K562 (cell line): ENCODE data around the gene NLRX1. TPM values are rescaled to one million over a fixed set of nuclear protein-coding genes. Genes with fewer than 3 reads are reported as not detected.

Experiments
- ARHGAP35 ChIP-seq: fragments of 450-650 bp; IDR thresholded peaks from 2 replicates; pipeline ENCODE4 v1.6.1; 2018; ENCODE audit not compliant: partially characterized antibody
- CBFA2T3 ChIP-seq: fragments of 450-650 bp; IDR thresholded peaks from 2 replicates; pipeline ENCODE4 v1.6.1; 2017
- DEAF1 ChIP-seq: fragments of 450-650 bp; formaldehyde crosslinking; IDR thresholded peaks from 2 replicates; pipeline ENCODE4 v1.4.0; 2020; ENCODE audit warnings: mild to moderate bottlenecking, moderate library complexity
- JUND ChIP-seq, 2 experiments: IDR thresholded peaks; 2 replicates in 1 of 2; 3 replicates in 1 of 2; pipeline ENCODE4 v1.6.1; 2011; ENCODE audit warnings: borderline replicate concordance in 2 of 2, low read depth in 2 of 2, low read length in 2 of 2, improper control_type of control experiment in 1 of 2, missing biosample characterization in 1 of 2, missing genetic modification characterization in 1 of 2, missing genetic modification reagents in 1 of 2
- KDM1A ChIP-seq, 2 experiments: fragments of 450-650 bp; IDR thresholded peaks; 2 replicates each; pipeline ENCODE4 v1.6.1; 2016; ENCODE audit warnings: mild to moderate bottlenecking in 2 of 2
- KDM5B ChIP-seq: fragments of 200-600 bp; sonication (generic); IDR thresholded peaks from 2 replicates; pipeline ENCODE4 v1.6.1; 2012; ENCODE audit warnings: low read depth, mild to moderate bottlenecking, moderate library complexity, low read length, control low read depth, inconsistent platforms; ENCODE audit not compliant: insufficient replicate concordance
- MTA3 ChIP-seq: fragments of 450-650 bp; formaldehyde crosslinking; IDR thresholded peaks from 2 replicates; pipeline ENCODE4 v1.6.1; 2017; ENCODE audit warnings: mild to moderate bottlenecking, borderline replicate concordance
- MYBL2 ChIP-seq, 2 experiments: fragments of 450-650 bp in 1 of 2; sonication (generic) in 1 of 2; formaldehyde crosslinking in 1 of 2; IDR thresholded peaks; 2 replicates each; pipeline versions ENCODE4 v1.6.1 to v1.8.1; 2017 to 2022; ENCODE audit warnings: borderline replicate concordance in 1 of 2, inconsistent platforms in 1 of 2, low read depth in 1 of 2, mild to moderate bottlenecking in 1 of 2, missing genetic modification reagents in 1 of 2, moderate library complexity in 1 of 2
- POLR2G ChIP-seq: fragments of 200-400 bp; formaldehyde crosslinking; IDR thresholded peaks from 2 replicates; pipeline ENCODE4 v1.6.1; 2017; ENCODE audit warnings: low read depth, mild to moderate bottlenecking, antibody characterized with exemption, low read length, moderate library complexity
- RBBP5 ChIP-seq: fragments of 200-600 bp; sonication (generic); IDR thresholded peaks from 2 replicates; pipeline ENCODE4 v1.6.1; 2012; ENCODE audit warnings: borderline replicate concordance, mild to moderate bottlenecking, low read length, control low read depth, inconsistent platforms; ENCODE audit not compliant: insufficient read depth, poor library complexity, severe bottlenecking
- RBM15 ChIP-seq: fragments of 200-400 bp; formaldehyde crosslinking; IDR thresholded peaks from 2 replicates; pipeline ENCODE4 v1.6.1; 2018; ENCODE audit warnings: mild to moderate bottlenecking, low read length, moderate library complexity; ENCODE audit not compliant: insufficient read depth
- RCOR1 ChIP-seq, 2 experiments: IDR thresholded peaks; 2 replicates each; pipeline ENCODE4 v1.6.1; 2012; ENCODE audit warnings: low read depth in 2 of 2, low read length in 2 of 2, borderline replicate concordance in 1 of 2, improper control_type of control experiment in 1 of 2
- RFX7 ChIP-seq: fragments of 250-450 bp; sonication (Bioruptor Pico); IDR thresholded peaks from 2 replicates; pipeline ENCODE4 v1.5.1; 2021; ENCODE audit warnings: mild to moderate bottlenecking
- STAT5B ChIP-seq: fragments of 250-450 bp; sonication (Bioruptor Pico); IDR thresholded peaks from 2 replicates; pipeline ENCODE4 v1.8.0; 2021; ENCODE audit warnings: mild to moderate bottlenecking, inconsistent platforms
- ZNF431 ChIP-seq: sonication (generic); formaldehyde crosslinking; IDR thresholded peaks from 2 replicates; pipeline ENCODE4 v1.8.0; 2022; ENCODE audit warnings: mild to moderate bottlenecking, missing genetic modification reagents
- polyA plus RNA-seq, 8 experiments: library from polyadenylated mRNA; depleted of rRNA in 4 of 8; stranded (reverse) in 5 of 8; unstranded in 3 of 8; fragments of >200 nt; fragmentation: Nextera tagmentation in 2 of 8; fragmentation: Illumina TruSeq in 1 of 8; extraction: Ambion mirVana in 2 of 8; extraction: Trizol in 1 of 8; gene quantifications; 2 replicates each; pipeline versions ENCODE4 v1.2.1 to v1.2.3, GENCODE V29; 2011 to 2014; ENCODE audit warnings: inconsistent platforms in 1 of 8, missing spikeins in 1 of 8
- total RNA-seq, 7 experiments: library from RNA; depleted of rRNA in 6 of 7; stranded (reverse); fragments of >200 nt in 6 of 7; fragmentation: Illumina TruSeq in 2 of 7; extraction: Trizol in 2 of 7; gene quantifications; 2 replicates each; pipeline versions ENCODE4 v1.2.1 to v1.2.3, GENCODE V29; 2011 to 2021; ENCODE audit warnings: low replicate concordance in 1 of 7
- TF ChIP-seq, protein P1 (sequence below): fragments of 450-650 bp; IDR thresholded peaks from 2 replicates; pipeline ENCODE4 v1.6.1; 2016; ENCODE audit warnings: missing biosample characterization, missing genetic modification characterization
- TF ChIP-seq, protein P2 (sequence below): sonication (generic); formaldehyde crosslinking; IDR thresholded peaks from 2 replicates; pipeline ENCODE4 v1.8.0; 2022; ENCODE audit warnings: missing genetic modification reagents, mild to moderate bottlenecking, borderline replicate concordance
- TF ChIP-seq, protein P3 (sequence below): sonication (generic); formaldehyde crosslinking; IDR thresholded peaks from 2 replicates; pipeline ENCODE4 v1.8.1; 2023; ENCODE audit warnings: mild to moderate bottlenecking, missing genetic modification reagents
- TF ChIP-seq, protein P4 (sequence below): fragments of 250-450 bp; sonication (Bioruptor Pico); IDR thresholded peaks from 2 replicates; pipeline ENCODE4 v1.6.1; 2021; ENCODE audit warnings: mild to moderate bottlenecking

The NLRX1 gene
- total and polyA plus RNA-seq, 9 of the 15 experiments (the other 6 are each of a cell fraction or from before 2014, with no cell fraction given) = 0.04 to 2.3 (median 0.69) TPM

GRCh38 chr11:119121008-119121810 lies 47.3 kb upstream of the NLRX1 start, which contains the start of gene HINFP (continued):
- TF ChIP-seq, protein P1, sequence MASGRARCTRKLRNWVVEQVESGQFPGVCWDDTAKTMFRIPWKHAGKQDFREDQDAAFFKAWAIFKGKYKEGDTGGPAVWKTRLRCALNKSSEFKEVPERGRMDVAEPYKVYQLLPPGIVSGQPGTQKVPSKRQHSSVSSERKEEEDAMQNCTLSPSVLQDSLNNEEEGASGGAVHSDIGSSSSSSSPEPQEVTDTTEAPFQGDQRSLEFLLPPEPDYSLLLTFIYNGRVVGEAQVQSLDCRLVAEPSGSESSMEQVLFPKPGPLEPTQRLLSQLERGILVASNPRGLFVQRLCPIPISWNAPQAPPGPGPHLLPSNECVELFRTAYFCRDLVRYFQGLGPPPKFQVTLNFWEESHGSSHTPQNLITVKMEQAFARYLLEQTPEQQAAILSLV (tag) = no peak
- TF ChIP-seq, protein P2, sequence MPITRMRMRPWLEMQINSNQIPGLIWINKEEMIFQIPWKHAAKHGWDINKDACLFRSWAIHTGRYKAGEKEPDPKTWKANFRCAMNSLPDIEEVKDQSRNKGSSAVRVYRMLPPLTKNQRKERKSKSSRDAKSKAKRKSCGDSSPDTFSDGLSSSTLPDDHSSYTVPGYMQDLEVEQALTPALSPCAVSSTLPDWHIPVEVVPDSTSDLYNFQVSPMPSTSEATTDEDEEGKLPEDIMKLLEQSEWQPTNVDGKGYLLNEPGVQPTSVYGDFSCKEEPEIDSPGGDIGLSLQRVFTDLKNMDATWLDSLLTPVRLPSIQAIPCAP (CRISPR knock-in tag) = peak; percentile 72; the same call in 1 of the 2 replicates
- TF ChIP-seq, protein P3, sequence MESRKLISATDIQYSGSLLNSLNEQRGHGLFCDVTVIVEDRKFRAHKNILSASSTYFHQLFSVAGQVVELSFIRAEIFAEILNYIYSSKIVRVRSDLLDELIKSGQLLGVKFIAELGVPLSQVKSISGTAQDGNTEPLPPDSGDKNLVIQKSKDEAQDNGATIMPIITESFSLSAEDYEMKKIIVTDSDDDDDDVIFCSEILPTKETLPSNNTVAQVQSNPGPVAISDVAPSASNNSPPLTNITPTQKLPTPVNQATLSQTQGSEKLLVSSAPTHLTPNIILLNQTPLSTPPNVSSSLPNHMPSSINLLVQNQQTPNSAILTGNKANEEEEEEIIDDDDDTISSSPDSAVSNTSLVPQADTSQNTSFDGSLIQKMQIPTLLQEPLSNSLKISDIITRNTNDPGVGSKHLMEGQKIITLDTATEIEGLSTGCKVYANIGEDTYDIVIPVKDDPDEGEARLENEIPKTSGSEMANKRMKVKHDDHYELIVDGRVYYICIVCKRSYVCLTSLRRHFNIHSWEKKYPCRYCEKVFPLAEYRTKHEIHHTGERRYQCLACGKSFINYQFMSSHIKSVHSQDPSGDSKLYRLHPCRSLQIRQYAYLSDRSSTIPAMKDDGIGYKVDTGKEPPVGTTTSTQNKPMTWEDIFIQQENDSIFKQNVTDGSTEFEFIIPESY (CRISPR knock-in tag) = peak; percentile 85
- TF ChIP-seq RBBP5 = peak; percentile 72
- TF ChIP-seq ARHGAP35 = no peak
- TF ChIP-seq RCOR1 (IDR thresholded peaks at IDR 0.05; ENCODE audit: borderline replicate concordance in 1 of 2, low read depth in 2 of 2, low read length in 2 of 2) = peak in 1 of 2 experiments; percentile 9; a peak in 1 of 4 replicates
- TF ChIP-seq DEAF1 (CRISPR knock-in tag) = no peak
- TF ChIP-seq, protein P4, sequence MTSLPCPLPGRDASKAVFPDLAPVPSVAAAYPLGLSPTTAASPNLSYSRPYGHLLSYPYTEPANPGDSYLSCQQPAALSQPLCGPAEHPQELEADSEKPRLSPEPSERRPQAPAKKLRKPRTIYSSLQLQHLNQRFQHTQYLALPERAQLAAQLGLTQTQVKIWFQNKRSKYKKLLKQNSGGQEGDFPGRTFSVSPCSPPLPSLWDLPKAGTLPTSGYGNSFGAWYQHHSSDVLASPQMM (CRISPR knock-in tag) = no peak
- no peak for TF ChIP-seq RFX7 (CRISPR knock-in tag)
- no peak for TF ChIP-seq STAT5B (CRISPR knock-in tag)
- TF ChIP-seq CBFA2T3 = no peak
- peak; percentile 34; the same call in 1 of the 2 replicates for TF ChIP-seq JUND (IDR thresholded peaks at IDR 0.05; ENCODE audit: borderline replicate concordance, low read depth, low read length)
- no peak; the same call in 2 of the 3 replicates for TF ChIP-seq JUND (tag; IDR thresholded peaks at IDR 0.05; ENCODE audit: borderline replicate concordance, low read depth, low read length)
- no peak for TF ChIP-seq MYBL2 (IDR thresholded peaks at IDR 0.05; ENCODE audit: low read depth)
- TF ChIP-seq MYBL2 (CRISPR knock-in tag; IDR thresholded peaks at IDR 0.05; ENCODE audit: borderline replicate concordance) = no peak
- TF ChIP-seq KDM1A (IDR thresholded peaks at IDR 0.05) = no peak
- TF ChIP-seq MTA3 = no peak
- TF ChIP-seq KDM5B = peak; percentile 85
- TF ChIP-seq ZNF431 (CRISPR knock-in tag) = peak; percentile 69
- peak; percentile 85 for TF ChIP-seq POLR2G
- no peak for TF ChIP-seq RBM15
